CD4-positive, alpha-beta T cell treated with Interferon gamma for 1 hour (primary cell): ENCODE results near the gene SVBP.

Source experiments
- DNase-seq: peaks from one replicate; pipeline ENCODE4 v3.0.0-alpha.2; 2020

The SVBP gene

GRCh38 chr1:42759114-42759513 is 58.1 kb downstream of the SVBP start:
- DNase-seq: no peak

GRCh38 chr1:42758641-42759040 is 58.6 kb downstream of the SVBP start:
- no peak for DNase-seq

- DNase-seq: no peak
Observed at GRCh38 chr1:42757892-42758275, 59.3 kb downstream of the SVBP start.
